ENCODE results near the gene ITGBL1. TPM values are rescaled to one million over a fixed set of nuclear protein-coding genes. Genes with fewer than 3 reads are reported as not detected.

ITGBL1 gene
- total and polyA plus RNA-seq, 5 donors from 2014 or later = not detected

GRCh38 chr13:101552786-101553185 is 100.3 kb downstream of the ITGBL1 start:
- H3K9me3 Mint-ChIP-seq = peaks cover 0 to 2% (median 0%) of the 10 kb centered on the region in 7 donors
- ATAC-seq (ENCODE audit: low read depth in 2 of 2) (no peak), DNase-seq (no peak)
- no peak overlapping the region for H3K27ac Mint-ChIP-seq
- no peak overlapping the region for H3K4me3 Mint-ChIP-seq
- Histone ChIP-seq H3K36me3 (ENCODE audit: control insufficient read depth, insufficient read depth, low read length) (no peaks in the 10 kb centered on the region), H3K4me3 (ENCODE audit: low read depth, low read length) (no peak overlapping the region), H3K4me1 (ENCODE audit: control insufficient read depth, insufficient read depth, low read length, poor library complexity, severe bottlenecking) (no peaks in the 10 kb centered on the region), H3K27me3 (ENCODE audit: control insufficient read depth, insufficient read depth, low read length) (no peaks in the 10 kb centered on the region), H3K9me3 (ENCODE audit: control insufficient read depth in 2 of 2, low read length in 2 of 2) (no peaks in the 10 kb centered on the region), H3K27ac (ENCODE audit: insufficient read depth, low read length, poor library complexity, severe bottlenecking) (no peak overlapping the region)
- no peaks in the 10 kb centered on the region for H3K4me1 Mint-ChIP-seq
- H3K36me3 Mint-ChIP-seq = no peaks in the 10 kb centered on the region
- H3K27me3 Mint-ChIP-seq = peaks cover 10% of the 10 kb centered on the region

GRCh38 chr13:101554420-101555125 is 102.1 kb downstream of the ITGBL1 start:
- peaks cover 10% of the 10 kb centered on the region for H3K27me3 Mint-ChIP-seq
- Histone ChIP-seq H3K27me3 (ENCODE audit: control insufficient read depth, insufficient read depth, low read length) (no peaks in the 10 kb centered on the region), H3K4me1 (ENCODE audit: control insufficient read depth, insufficient read depth, low read length, poor library complexity, severe bottlenecking) (no peaks in the 10 kb centered on the region), H3K9me3 (ENCODE audit: control insufficient read depth in 2 of 2, low read length in 2 of 2) (no peaks in the 10 kb centered on the region), H3K4me3 (ENCODE audit: low read depth, low read length) (no peak overlapping the region), H3K36me3 (ENCODE audit: control insufficient read depth, insufficient read depth, low read length) (no peaks in the 10 kb centered on the region), H3K27ac (ENCODE audit: insufficient read depth, low read length, poor library complexity, severe bottlenecking) (no peak overlapping the region)
- H3K4me1 Mint-ChIP-seq = no peaks in the 10 kb centered on the region
- ATAC-seq (ENCODE audit: low read depth in 2 of 2) (no peak), DNase-seq (no peak)
- H3K36me3 Mint-ChIP-seq = no peaks in the 10 kb centered on the region
- no peak overlapping the region for H3K27ac Mint-ChIP-seq
- H3K4me3 Mint-ChIP-seq = no peak overlapping the region
- no peaks in the 10 kb centered on the region for H3K9me3 Mint-ChIP-seq

- Histone ChIP-seq H3K4me3 (ENCODE audit: low read depth, low read length) (no peak overlapping the region), H3K4me1 (ENCODE audit: control insufficient read depth, insufficient read depth, low read length, poor library complexity, severe bottlenecking) (no peaks in the 10 kb centered on the region), H3K27me3 (ENCODE audit: control insufficient read depth, insufficient read depth, low read length) (no peaks in the 10 kb centered on the region), H3K9me3 (ENCODE audit: control insufficient read depth in 2 of 2, low read length in 2 of 2) (no peaks in the 10 kb centered on the region), H3K27ac (ENCODE audit: insufficient read depth, low read length, poor library complexity, severe bottlenecking) (no peak overlapping the region), H3K36me3 (ENCODE audit: control insufficient read depth, insufficient read depth, low read length) (no peaks in the 10 kb centered on the region)
- ATAC-seq (ENCODE audit: low read depth in 2 of 2) (no peak), DNase-seq (no peak)
- Mint-ChIP-seq H3K4me1 (no peaks in the 10 kb centered on the region), H3K27me3 (peaks cover 10% of the 10 kb centered on the region), H3K4me3 (no peak overlapping the region), H3K9me3 (no peaks in the 10 kb centered on the region), H3K36me3 (no peaks in the 10 kb centered on the region), H3K27ac (no peak overlapping the region)
Measured at GRCh38 chr13:101555610-101556009, 103.1 kb downstream of the ITGBL1 start.

GRCh38 chr13:101556676-101557123 is 104.2 kb downstream of the ITGBL1 start:
- H3K4me1 ChIP-seq (ENCODE audit: control insufficient read depth, insufficient read depth, low read length, poor library complexity, severe bottlenecking) = no peaks in the 10 kb centered on the region
- H3K27me3 ChIP-seq (ENCODE audit: control insufficient read depth, insufficient read depth, low read length) = no peaks in the 10 kb centered on the region
- H3K4me1 Mint-ChIP-seq = no peaks in the 10 kb centered on the region
- H3K27me3 Mint-ChIP-seq = peaks cover 11% of the 10 kb centered on the region
- H3K4me3 Mint-ChIP-seq = no peak overlapping the region
- H3K9me3 Mint-ChIP-seq = no peaks in the 10 kb centered on the region
- no peaks in the 10 kb centered on the region for H3K36me3 ChIP-seq (ENCODE audit: control insufficient read depth, insufficient read depth, low read length)
- no peak overlapping the region for H3K4me3 ChIP-seq (ENCODE audit: low read depth, low read length)
- DNase-seq (no peak), ATAC-seq (ENCODE audit: low read depth in 2 of 2) (no peak)
- no peaks in the 10 kb centered on the region for H3K9me3 ChIP-seq (ENCODE audit: control insufficient read depth in 2 of 2, low read length in 2 of 2)
- H3K27ac ChIP-seq (ENCODE audit: insufficient read depth, low read length, poor library complexity, severe bottlenecking) = no peak overlapping the region
- H3K36me3 Mint-ChIP-seq = no peaks in the 10 kb centered on the region
- no peak overlapping the region for H3K27ac Mint-ChIP-seq

GRCh38 chr13:101565317-101565716 is 112.8 kb downstream of the ITGBL1 start:
- DNase-seq = no peak
- no peak overlapping the region for H3K4me3 Mint-ChIP-seq
- H3K9me3 ChIP-seq (ENCODE audit: control insufficient read depth in 2 of 2, low read length in 2 of 2) = no peaks in the 10 kb centered on the region
- no peak overlapping the region for H3K4me3 ChIP-seq (ENCODE audit: low read depth, low read length)
- no peaks in the 10 kb centered on the region for H3K27me3 ChIP-seq (ENCODE audit: control insufficient read depth, insufficient read depth, low read length)
- no peak overlapping the region for H3K27ac Mint-ChIP-seq
- no peaks in the 10 kb centered on the region for H3K4me1 Mint-ChIP-seq
- no peaks in the 10 kb centered on the region for H3K9me3 Mint-ChIP-seq
- H3K27me3 Mint-ChIP-seq = peaks cover 6% of the 10 kb centered on the region
- H3K4me1 ChIP-seq (ENCODE audit: control insufficient read depth, insufficient read depth, low read length, poor library complexity, severe bottlenecking) = no peaks in the 10 kb centered on the region
- no peaks in the 10 kb centered on the region for H3K36me3 ChIP-seq (ENCODE audit: control insufficient read depth, insufficient read depth, low read length)
- ATAC-seq (ENCODE audit: low read depth in 2 of 2) = no peak
- H3K36me3 Mint-ChIP-seq = no peaks in the 10 kb centered on the region
- no peak overlapping the region for H3K27ac ChIP-seq (ENCODE audit: insufficient read depth, low read length, poor library complexity, severe bottlenecking)

- H3K4me3 Mint-ChIP-seq = no peak overlapping the region
- Histone ChIP-seq H3K4me3 (ENCODE audit: low read depth, low read length) (no peak overlapping the region), H3K36me3 (ENCODE audit: control insufficient read depth, insufficient read depth, low read length) (no peaks in the 10 kb centered on the region), H3K27me3 (ENCODE audit: control insufficient read depth, insufficient read depth, low read length) (no peaks in the 10 kb centered on the region), H3K4me1 (ENCODE audit: control insufficient read depth, insufficient read depth, low read length, poor library complexity, severe bottlenecking) (no peaks in the 10 kb centered on the region), H3K9me3 (ENCODE audit: control insufficient read depth in 2 of 2, low read length in 2 of 2) (no peaks in the 10 kb centered on the region), H3K27ac (ENCODE audit: insufficient read depth, low read length, poor library complexity, severe bottlenecking) (no peak overlapping the region)
- H3K27ac Mint-ChIP-seq = no peak overlapping the region
- H3K9me3 Mint-ChIP-seq = no peaks in the 10 kb centered on the region
- no peaks in the 10 kb centered on the region for H3K27me3 Mint-ChIP-seq
- DNase-seq (no peak), ATAC-seq (ENCODE audit: low read depth in 2 of 2) (no peak)
- H3K4me1 Mint-ChIP-seq = no peaks in the 10 kb centered on the region
- H3K36me3 Mint-ChIP-seq = no peaks in the 10 kb centered on the region
Measured at GRCh38 chr13:101567841-101568240, 115.4 kb downstream of the ITGBL1 start.

- DNase-seq (no peak), ATAC-seq (ENCODE audit: low read depth in 2 of 2) (no peak)
- Mint-ChIP-seq H3K36me3 (no peaks in the 10 kb centered on the region), H3K9me3 (no peaks in the 10 kb centered on the region), H3K27ac (no peak overlapping the region), H3K4me3 (no peak overlapping the region), H3K4me1 (no peaks in the 10 kb centered on the region), H3K27me3 (no peaks in the 10 kb centered on the region)
- Histone ChIP-seq H3K27me3 (ENCODE audit: control insufficient read depth, insufficient read depth, low read length) (no peaks in the 10 kb centered on the region), H3K4me3 (ENCODE audit: low read depth, low read length) (no peak overlapping the region), H3K36me3 (ENCODE audit: control insufficient read depth, insufficient read depth, low read length) (no peaks in the 10 kb centered on the region), H3K4me1 (ENCODE audit: control insufficient read depth, insufficient read depth, low read length, poor library complexity, severe bottlenecking) (no peaks in the 10 kb centered on the region), H3K27ac (ENCODE audit: insufficient read depth, low read length, poor library complexity, severe bottlenecking) (no peak overlapping the region), H3K9me3 (ENCODE audit: control insufficient read depth in 2 of 2, low read length in 2 of 2) (no peaks in the 10 kb centered on the region)
Measured at GRCh38 chr13:101569807-101570206, 117.3 kb downstream of the ITGBL1 start.

GRCh38 chr13:101570410-101570809 is 117.9 kb downstream of the ITGBL1 start:
- H3K27ac Mint-ChIP-seq = no peak overlapping the region
- ATAC-seq (ENCODE audit: low read depth in 2 of 2) = no peak

More at GRCh38 chr13:101570410-101570809, 117.9 kb downstream of the ITGBL1 start:
- H3K36me3 ChIP-seq (ENCODE audit: control insufficient read depth, insufficient read depth, low read length) = no peaks in the 10 kb centered on the region
- no peak overlapping the region for H3K27ac ChIP-seq (ENCODE audit: insufficient read depth, low read length, poor library complexity, severe bottlenecking)
- Mint-ChIP-seq H3K4me3 (no peak overlapping the region), H3K27me3 (no peaks in the 10 kb centered on the region), H3K9me3 (no peaks in the 10 kb centered on the region), H3K4me1 (no peaks in the 10 kb centered on the region), H3K36me3 (no peaks in the 10 kb centered on the region)
- H3K4me3 ChIP-seq (ENCODE audit: low read depth, low read length) = no peak overlapping the region
- no peaks in the 10 kb centered on the region for H3K27me3 ChIP-seq (ENCODE audit: control insufficient read depth, insufficient read depth, low read length)
- DNase-seq = no peak
- no peaks in the 10 kb centered on the region for H3K4me1 ChIP-seq (ENCODE audit: control insufficient read depth, insufficient read depth, low read length, poor library complexity, severe bottlenecking)
- no peaks in the 10 kb centered on the region for H3K9me3 ChIP-seq (ENCODE audit: control insufficient read depth in 2 of 2, low read length in 2 of 2)

Measured in CD4-positive, CD25-positive, alpha-beta regulatory T cell (primary cell).